GM21447 (cell line): ENCODE data around the gene AKAP13.

Experiments
- ATAC-seq: cut with Tn5 transposase; IDR thresholded peaks from one replicate; pipeline ENCODE4 v1.9.1; 2021; ENCODE audit not compliant: unreplicated experiment

The AKAP13 gene

DNA sequence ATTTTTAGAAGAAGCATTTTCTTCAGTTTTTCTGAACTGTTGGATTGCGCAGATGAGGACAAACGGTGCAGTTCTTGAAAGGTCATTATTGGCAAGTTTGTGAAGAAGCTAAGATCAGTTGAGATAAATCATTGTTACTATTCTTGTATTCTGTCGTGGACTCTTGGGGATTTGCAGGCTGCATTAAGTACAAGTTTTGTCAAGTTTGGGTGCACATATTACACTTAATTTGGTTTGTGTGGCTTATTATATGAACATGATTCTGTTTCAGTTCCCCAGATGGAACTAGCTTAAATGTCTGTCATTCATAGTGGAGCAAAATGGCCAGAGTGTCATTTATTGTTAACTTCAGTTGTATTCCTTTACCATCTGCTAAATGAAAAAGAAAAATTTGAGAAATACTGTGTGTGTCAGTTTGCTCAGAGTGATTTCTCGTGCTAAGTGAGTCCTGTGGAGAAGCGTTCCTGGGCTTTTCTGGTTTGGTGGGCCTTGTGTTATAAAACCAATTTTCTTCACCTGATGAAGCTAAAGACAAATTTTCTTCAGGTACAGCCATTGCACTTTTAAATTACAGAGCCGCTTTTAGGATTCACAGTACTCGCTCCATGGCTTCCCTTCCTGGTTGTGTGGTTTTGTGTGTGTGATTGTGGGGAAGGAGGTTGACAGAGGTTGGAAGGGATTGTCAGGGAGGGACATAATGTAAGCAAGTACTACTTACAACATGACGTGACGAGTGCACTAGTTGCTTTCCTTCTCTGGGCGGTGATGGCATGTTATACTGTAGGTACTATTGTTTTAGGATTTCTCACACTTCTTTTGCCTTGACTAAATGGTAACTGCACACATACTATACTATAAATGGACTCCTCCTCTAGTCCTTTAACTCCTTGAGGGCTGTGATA is 1.7 kb downstream of the AKAP13 start:
- ATAC-seq = no peak

DNA sequence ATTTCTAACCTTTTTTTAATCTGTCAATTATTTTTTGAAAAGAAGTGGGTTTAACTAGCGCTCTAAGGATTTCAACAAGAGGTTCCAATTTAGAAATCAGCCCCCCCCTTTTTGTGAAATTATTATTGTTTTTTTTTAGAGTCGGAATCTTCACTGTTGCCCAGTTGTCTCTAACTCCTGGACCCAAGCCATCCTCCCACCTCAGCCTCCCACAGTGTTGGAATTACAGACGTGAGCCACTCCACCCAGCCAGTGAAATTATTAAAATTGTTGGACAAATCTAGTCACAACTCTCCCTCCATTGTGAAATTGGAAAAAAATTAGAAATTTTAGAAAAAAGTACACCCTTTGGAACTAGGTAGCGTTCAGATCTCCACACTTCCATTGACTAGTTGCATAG is 2.5 kb downstream of the AKAP13 start:
- ATAC-seq = no peak

DNA sequence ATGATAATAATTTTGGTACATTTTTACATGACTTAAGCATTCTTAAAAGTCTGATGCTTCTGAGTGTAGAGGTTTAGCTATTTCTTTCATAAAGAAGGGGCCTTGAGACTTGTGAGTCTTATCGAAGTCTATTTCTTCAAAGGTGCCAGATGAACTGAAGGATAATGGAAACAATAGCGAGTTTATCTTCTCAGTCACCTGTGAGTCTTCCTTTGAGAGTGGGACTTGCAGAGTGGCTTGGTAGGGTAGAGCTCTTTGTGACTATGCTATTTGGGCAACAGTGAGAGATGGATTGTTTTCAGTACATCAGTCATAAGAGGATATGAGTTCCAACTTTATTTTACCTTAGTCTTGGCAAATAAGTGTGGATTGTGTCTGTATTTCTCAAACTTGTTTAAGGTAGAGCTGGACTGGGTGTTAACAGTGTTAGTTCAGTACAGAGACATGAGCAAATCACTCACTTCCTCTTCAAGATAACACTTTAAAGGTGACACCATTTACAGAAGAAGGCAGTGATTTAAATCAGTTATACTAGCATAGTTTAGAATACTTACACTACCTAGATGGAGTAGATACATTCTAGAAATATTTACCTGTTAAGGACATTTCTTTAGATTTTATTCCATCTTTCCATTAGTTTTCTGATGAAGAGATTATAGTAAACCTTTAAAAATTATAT is 3.2 kb downstream of the AKAP13 start:
- no peak for ATAC-seq

DNA sequence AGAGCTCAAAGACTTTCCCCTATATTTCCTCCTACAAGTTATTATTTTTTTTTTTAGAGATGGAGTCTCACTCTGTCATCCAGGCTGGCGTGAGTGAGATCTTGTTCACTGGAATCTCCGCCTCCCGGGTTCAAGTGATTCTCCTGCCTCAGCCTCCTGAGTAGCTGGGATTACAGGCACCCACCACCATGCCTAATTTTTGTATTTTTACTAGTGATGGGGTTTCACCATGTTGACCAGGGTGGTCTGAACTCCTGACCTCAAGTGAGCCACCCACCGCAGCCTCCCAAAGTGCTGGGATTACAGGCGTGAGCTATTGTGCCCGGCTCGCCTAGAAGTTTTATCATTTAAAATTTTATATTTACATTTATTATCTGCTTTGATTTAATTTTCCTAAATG is 5.9 kb downstream of the AKAP13 start:
- no peak for ATAC-seq

DNA sequence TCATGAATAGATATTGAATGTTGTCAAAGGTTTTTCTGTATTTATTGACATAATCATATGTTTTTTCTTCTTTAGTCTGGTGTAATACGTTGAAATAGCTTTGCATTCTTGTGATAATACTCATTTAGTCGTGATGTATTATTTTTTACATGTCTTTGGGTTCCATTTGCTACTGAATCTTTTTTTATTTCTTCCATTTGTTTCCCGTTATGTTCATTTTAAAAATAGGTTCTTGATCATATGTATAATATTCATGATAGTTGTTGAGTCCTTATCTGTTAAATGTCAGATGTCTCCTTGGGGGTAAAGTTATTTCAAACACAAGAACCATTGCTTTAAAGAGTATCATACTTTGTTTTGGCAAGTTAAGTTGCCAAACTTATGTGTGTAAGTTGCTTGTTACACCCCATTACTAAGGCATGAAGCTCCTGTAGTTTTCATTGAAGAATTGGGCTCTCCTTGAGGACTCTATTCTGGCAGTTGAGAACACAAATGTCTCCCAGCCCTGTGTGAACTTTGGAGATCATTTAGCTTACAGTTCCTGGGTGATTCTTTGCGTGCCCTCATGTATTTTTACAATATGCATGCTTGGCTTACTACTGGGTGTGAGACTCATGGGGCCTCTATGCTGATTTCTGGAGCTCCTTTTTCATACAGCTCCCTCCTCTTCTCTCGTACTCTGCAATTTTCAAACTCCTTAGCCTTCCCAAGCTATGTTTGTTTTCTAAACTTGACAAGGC is 8.3 kb downstream of the AKAP13 start:
- ATAC-seq = no peak

DNA sequence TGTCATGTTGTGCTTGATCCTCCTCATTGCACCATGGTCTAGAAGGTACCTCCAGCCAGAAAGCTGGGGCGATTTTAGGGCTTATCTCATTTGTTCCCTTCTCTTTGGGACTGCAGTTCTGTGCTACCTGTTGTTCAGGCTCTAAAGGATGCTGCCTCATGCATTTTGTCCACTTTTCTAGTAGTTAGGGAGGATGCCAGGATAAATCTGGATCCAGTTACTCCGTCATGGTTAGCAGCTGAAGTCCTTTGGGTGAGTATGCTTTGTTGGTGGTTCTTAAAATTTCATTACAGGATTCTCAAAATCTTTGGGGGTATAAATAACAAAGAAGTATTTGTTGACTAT is 8.9 kb downstream of the AKAP13 start:
- ATAC-seq = no peak

DNA sequence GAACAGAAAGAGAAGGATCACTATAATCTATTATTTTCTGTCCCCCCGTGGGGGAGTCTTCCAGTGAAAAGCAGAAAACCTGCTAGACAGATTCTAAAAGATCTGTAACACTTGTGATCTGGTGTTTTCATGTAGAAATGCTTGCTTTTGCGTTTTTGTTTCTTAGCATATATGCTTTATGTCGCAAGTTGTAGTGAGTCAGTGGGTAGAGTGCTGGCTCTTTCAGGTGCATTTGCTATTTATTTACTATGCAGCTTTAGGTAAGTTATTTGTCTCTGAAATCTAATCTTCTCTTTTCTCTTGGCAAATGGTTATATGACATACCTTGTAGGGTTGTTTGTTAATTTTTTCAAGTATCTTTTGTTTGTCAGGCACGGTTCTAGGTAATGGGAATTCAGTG is 9.4 kb downstream of the AKAP13 start:
- ATAC-seq = no peak

DNA sequence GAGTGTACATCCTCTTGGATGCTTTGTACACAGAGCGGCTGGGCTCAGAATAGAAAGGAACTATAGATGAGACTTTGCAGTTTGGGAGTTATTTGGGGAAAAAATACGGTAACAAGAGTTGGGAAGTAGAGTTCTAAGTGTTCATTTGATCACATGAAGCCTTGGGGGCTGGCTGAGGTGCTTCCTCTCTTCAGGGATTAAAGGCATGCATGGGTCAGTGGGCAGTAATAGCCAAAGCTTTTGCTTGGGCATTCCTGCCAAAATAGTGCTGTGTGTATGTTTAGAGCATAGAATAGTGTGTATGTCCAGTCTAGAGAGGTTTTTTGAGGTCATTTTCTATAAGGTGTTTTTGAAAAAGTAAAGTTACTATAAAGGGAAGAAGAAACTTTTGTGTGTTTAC is 12.8 kb downstream of the AKAP13 start:
- ATAC-seq = no peak

DNA sequence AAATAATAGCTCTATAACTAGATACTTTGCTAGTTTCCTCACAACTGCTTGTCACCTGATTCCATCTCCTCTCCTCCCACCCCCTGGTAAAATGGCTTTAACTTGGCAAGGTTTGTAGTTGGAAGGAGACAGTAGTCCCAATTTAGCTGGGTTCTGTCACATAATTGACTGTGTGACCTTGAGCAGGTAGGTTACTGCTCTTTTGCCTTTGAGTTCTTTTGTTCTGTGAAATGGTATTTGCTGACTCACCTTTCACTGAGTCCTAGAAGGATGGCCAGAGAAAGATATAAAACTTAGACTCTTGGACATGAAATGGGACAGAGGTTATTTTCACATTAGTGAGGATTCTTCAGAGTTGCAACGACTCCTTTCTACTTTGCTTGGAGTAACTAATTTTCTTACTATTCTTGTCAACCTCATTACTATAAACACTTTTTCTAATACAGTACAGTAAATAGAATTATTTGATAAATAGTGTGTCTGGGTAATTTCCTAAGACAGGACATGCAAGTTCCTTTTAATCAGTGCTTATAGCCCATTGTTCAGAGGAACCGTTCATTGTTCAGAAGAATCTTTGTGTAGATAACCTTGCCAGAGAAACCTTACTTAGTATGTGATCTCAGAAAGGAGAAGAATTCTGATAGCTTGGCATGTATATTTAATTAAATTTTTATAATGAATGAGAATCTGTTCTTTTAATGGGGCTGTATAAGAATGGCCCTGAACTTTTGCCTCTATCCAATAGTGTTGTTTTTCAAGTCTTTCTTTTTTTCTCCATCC is 14.3 kb downstream of the AKAP13 start:
- ATAC-seq = no peak

DNA sequence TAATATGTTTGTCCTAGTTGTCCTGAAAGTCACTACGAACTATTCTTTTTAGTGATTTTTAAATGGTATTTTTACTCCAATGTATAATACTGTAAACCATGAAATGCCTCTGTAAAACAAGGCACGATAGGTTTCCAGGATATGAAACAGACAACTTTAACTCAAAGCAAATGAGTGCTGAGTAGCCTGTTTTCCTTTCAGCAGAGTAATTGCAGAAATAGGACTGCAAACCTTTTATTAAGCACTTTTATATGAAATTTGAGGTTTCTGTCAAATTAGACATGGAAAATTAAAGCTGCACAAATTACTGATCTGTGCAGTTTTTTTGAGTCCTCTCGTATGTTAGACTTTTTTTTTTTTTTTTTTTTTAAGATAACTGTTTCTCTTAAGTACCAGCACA is 16.2 kb downstream of the AKAP13 start:
- no peak for ATAC-seq

DNA sequence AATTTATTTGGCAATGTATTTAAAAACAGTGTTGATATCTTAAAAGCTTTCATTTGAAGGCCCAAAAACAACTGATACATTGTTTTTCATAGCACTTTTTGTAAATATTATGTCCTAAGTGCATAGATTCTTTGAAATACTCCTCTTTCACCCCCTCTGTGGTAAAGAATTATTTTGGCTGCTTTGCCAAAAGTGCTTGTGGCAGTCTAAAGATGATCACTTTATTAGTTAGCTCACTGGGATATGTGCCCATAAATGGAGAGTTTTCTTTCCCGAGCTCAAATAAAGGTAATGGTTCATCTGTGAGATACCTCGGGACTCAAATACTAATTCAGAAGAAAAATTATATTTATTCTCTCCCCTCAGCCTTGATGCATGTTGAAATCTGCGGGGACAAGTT is 16.7 kb downstream of the AKAP13 start:
- ATAC-seq = no peak

DNA sequence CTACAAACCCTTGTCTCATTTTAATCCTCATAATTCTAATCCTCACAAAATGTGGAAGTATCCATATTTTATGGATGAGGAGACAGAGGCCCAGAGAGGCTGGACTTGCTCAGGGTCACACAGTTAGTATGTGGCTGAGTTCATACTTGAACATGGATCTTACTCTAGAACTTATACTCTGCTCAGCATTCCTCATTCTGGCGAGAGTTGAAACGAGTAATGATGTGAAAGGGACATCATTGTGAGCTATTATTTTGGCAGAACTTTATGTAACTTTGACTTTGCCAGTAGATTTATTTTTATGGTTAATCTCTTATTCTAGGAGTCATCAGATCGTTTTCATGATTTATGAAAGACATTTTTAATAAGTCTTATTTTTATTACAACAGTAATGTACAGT is 17.5 kb downstream of the AKAP13 start:
- ATAC-seq = no peak

DNA sequence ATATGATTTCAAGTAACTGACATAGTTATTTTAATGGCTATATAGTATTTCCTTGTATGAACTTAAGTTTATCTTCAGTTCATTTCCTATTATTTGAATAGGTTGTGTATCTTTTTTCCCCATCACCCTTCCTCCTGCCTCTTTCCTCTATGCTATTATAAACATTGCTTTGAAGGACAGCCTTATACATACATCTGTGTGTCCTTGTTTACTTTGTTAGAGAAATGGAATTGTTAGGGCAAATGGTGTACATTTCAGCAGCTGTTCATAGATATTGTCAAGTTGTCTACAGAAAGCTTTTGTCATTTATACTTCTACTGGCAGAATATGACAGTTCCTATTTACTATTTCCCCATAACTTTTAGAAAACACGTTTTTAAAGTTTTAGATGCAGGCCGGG is 18.4 kb downstream of the AKAP13 start:
- ATAC-seq = no peak

DNA sequence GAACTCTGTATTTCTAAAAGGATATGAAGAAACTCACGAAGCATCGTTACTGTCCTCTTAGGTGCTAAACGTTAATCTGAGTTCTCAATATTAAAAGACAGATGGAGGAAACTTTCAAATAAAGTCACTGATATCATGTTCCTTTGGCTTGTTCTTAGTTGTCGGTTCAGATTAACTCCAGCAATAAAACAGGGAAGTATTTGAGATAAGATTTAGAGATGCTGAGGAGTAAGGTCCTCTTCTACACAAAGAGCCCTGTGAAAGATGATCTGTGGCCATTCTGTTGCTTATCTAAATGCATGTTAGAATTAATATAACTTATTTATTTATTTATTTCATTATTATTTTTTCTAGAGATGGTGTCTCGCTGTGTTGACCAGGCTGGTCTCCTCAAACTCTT is 19.2 kb downstream of the AKAP13 start:
- ATAC-seq = no peak

DNA sequence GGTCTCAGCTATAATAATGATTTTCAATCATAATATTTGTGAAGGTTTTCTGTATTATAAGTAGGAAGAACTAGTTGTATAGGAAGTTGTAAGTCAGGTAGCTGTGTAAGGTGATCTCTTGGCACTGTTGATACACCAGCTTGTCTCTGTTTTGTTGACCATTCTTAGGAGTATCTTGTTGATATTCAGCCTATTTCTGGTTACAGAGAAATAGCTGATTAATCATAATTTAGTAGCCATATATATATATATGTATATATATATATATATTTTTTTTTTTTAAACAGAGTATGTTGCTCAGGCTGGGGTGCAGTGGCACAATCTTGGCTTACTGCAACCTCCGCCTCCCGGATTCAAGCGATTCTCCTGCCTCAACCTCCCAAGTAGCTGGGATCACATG is 20.2 kb downstream of the AKAP13 start:
- ATAC-seq = no peak

DNA sequence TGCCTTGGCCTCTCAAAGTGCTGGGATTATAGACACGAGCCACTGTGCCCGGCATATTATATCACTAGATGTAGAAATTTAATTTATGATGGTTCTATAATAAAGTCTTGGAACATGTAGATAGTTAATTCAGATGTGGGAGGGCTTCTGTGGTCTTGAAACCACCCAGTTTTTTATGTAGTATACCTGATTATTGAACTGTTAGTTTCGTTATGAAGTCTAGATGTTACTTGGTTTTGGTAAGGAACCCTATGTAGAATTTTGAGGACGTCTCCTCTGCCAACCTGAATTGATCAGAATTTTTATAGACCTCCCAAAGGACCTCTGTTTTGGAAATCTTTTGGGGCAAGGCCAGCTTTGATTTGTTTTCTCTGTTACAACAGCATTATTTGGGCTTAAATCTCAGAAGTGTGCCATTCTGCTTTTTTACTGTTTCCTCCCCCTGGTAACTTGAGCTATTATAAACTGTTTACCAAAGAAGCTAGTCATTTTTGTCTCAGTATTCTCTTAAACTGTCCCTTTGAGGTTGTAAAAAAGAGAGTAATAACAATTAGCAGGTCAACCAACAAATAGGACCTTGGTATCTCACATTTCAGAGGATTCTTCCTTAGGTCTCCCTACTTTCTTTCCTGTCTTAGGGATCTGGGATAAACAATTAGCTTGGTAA is 20.8 kb downstream of the AKAP13 start:
- no peak for ATAC-seq

DNA sequence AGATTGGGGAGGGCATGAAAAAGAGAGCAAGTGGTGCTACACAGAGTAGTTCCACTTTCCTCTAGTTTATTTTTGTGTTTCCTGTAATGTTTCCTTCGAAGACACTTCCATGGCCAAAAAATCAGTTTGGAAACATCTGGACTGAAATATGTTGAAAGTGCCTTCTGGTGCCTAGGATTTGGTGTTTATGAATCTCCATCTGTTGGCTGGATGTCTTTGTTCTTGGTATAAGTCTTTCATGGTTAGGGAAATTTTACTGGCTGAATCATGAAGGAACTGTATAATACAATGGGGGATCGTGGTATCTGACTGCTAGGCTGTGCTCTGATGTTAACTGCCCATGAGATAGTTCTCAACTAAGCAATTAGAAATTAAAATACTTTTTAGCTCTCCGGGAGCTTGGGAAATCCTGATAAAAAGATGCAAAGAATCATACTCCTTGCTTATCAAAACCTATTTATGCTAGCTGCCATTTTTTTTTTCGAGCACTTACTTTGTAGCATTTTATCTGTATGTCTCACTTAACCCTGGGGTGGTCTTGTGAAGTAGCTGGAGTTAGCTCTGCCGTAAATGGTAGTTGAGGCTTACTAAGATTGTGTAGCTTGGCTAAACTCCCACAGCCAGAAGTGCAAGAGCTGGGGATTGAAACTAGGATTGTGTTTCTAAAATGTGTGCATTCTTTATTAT is 21.9 kb downstream of the AKAP13 start:
- ATAC-seq = no peak

DNA sequence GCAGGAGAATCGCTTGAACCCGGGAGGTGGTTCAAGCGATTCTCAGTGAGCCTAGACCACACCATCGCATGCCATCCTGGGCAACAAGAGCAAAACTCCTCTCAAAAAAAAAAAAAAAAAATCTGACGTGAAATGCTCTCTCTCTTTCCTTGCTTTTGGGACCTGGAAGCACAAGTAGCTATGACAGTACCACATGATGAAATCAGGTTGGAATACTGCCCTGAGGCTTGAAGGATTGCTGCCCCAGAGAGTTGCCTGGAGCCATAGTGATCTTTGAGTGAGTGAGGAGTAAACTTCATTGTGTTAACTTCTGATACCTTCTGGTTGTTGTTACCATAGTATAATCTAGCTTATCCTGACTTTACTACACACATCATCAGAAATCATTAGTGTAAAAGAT is 23.3 kb downstream of the AKAP13 start:
- no peak for ATAC-seq

DNA sequence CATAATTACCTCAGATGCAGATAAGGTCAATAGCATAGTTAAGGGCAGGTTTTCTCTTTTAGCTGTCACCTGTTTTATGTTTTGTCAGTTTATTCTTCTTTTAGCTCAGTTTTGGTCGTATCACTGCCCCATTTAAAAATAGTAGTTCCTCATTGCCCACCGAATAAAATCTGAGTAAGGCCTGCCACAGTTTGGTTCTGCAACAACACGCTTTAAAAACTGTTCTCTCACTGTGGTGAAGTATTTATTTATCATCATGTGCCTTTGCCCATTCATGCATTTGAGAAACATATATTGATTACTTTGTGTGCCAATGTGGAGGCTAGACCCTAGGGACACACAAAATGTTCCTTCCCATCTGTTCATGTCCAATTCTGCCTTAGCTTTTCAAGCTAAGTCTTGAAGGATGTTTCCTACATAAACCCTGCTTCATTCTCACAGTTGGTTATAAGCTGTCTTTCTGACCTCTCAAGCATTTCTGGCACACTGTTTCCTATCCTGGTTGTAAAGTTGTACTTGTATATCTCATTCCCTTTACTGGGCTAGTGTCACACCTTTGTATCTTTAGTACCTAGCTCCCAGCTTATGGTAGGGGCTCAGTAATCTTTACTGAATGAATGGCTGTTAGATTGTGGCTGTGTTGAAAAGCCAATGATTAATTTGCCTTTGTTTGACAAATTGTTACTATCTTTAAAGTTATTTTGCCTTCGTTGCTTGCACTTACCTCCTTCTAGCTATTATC is 23.9 kb downstream of the AKAP13 start:
- no peak for ATAC-seq
